NCI-H2227 treated with DMSO at 0.1 percent for 48 hours (cell line): ENCODE measurements around the gene AQP10.
A peak's percentile ranks its signal among the peaks of the same experiment; 100 is the strongest.
"Not testable (repeated sequence)": the region's sequence is repeated elsewhere in the genome, so short reads cannot be mapped to it uniquely, and the experiment has no call there.

Experiments used
- DNase-seq: peaks from one replicate; lab custom pipeline; 2025; lab: John Stamatoyannopoulos, UW

The AQP10 gene

GRCh38 chr1:154344977-154345837 is 24.3 kb downstream of the AQP10 start:
- no peak for DNase-seq

- DNase-seq, result no peak
These were observed 25.5 kb downstream of the AQP10 start for GRCh38 chr1:154346276-154346917.

GRCh38 chr1:154347961-154348360 is 27.1 kb downstream of the AQP10 start:
- DNase-seq, result no peak

- no peak for DNase-seq
These were observed 27.7 kb downstream of the AQP10 start for GRCh38 chr1:154348429-154349076.

GRCh38 chr1:154349121-154349520 is 28.2 kb downstream of the AQP10 start:
- DNase-seq, result no peak

GRCh38 chr1:154350383-154350782 is 29.5 kb downstream of the AQP10 start:
- no peak for DNase-seq

GRCh38 chr1:154351363-154352068 is 30.6 kb downstream of the AQP10 start:
- no peak for DNase-seq

GRCh38 chr1:154352245-154352580 is 31.3 kb downstream of the AQP10 start:
- DNase-seq, result no peak

- peak; percentile 25 for DNase-seq
These were observed 31.9 kb downstream of the AQP10 start for GRCh38 chr1:154352581-154353459.

GRCh38 chr1:154353460-154353904 is 32.6 kb downstream of the AQP10 start:
- peak; percentile 8 for DNase-seq

GRCh38 chr1:154353966-154354365 is 33.1 kb downstream of the AQP10 start:
- DNase-seq, result no peak

- no peak for DNase-seq
These were observed 37.6 kb downstream of the AQP10 start for GRCh38 chr1:154358519-154358918.

GRCh38 chr1:154360288-154360687 is 39.4 kb downstream of the AQP10 start:
- DNase-seq, result no peak

GRCh38 chr1:154360881-154361280 is 40.0 kb downstream of the AQP10 start:
- DNase-seq, result not testable (repeated sequence)

GRCh38 chr1:154361357-154361756 is 40.5 kb downstream of the AQP10 start:
- no peak for DNase-seq

GRCh38 chr1:154371436-154371835 is 50.5 kb downstream of the AQP10 start:
- DNase-seq, result no peak

- DNase-seq, result not testable (repeated sequence)
These were observed 53.0 kb downstream of the AQP10 start for GRCh38 chr1:154373777-154374357.
